Kasumi-1 (cell line): Measurements from ENCODE around the gene LIAS.
"Not testable (repeated sequence)": the region's sequence is repeated elsewhere in the genome, so short reads cannot be mapped to it uniquely, and the experiment has no call there.

Experiments used
- DNase-seq, 2 experiments: peaks; one replicate each; lab custom pipeline; 2025; lab: John Stamatoyannopoulos, UW

LIAS gene

DNA sequence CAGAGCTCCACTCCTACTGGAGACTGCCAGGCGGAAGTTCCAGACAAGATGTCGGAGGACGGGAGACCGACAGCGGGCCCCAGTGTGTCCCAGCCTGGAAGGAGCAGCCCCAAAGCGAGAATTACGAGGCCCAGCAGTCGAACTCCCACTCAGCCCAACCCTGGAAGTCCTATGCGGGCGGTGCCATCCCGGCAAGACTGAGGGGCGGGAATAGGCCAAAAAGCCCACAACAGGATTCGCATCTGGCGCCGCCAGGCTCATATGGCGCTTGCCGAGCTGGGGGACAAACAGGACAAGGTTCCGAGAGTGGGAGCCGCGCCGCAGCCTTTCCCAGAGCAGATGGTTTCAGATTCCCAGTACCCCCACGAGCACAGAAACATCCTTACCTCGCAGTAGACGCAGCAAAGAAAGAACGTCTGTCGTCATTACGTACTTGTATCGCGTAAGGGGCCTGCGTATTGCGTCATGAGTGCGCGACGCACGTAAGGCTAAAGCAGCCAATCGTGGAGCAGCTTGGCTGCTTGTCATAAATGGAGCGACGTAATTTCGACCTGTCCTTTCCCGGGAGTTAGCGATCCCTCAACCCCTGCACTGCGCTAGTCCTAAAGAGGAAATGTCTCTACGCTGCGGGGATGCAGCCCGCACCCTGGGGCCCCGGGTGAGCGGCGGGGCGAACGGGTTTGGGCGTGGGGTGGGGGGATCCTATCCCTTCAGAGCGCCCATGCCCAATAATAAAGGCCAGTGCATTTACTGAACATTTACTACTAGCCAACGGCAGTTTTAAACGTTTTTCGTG lies at the start of gene LIAS, which contains the start of gene RPL9:
TSS of gene LIAS (plus strand) at position 552 of the 796 bp plus-strand sequence. CDS start at position 614, 62 bp downstream.
TSS of gene RPL9 (minus strand) at position 418 of the 796 bp plus-strand sequence. CDS start 483 bp downstream, outside the sequence.
- DNase-seq, result peak; percentile 97 to 98

DNA sequence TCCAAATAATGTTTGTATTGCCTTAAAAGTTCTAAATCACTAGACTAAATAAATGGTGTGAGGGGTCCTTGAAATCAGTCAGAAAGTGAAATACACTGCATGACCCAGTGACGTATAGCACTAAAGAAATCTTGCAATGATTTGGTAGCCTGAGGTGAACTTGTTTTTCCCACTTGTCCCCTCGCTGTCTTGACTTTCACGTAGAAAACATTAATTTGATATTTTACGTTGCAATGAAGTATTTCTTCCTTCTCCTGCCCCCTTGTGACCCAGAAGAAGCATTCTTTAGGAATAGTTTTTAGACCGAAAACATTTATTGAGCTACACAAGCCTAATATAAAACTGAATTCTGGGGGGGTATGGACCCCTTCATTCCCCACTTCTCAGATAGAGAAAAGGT lies 48.4 kb upstream of the LIAS start:
- no peak for DNase-seq

DNA sequence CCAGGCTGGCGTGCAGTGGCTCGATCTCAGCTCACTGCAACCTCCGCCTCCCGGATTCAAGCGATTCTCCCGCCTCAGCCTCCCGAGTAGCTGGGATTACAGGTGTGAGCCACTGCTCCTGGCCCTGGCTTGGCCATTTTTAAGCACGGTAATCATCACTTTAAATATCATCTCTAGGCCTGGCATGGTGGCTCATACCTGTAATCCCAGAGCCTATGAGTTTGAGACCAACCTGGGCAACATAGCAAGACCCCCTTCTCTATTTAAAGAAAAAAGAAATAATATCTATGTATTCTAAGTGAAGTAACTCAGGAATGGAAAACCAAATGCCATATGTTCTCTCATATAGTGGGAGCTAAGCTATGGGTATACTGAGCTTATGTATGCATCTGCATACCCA lies 47.3 kb upstream of the LIAS start:
- DNase-seq, result not testable (repeated sequence)

DNA sequence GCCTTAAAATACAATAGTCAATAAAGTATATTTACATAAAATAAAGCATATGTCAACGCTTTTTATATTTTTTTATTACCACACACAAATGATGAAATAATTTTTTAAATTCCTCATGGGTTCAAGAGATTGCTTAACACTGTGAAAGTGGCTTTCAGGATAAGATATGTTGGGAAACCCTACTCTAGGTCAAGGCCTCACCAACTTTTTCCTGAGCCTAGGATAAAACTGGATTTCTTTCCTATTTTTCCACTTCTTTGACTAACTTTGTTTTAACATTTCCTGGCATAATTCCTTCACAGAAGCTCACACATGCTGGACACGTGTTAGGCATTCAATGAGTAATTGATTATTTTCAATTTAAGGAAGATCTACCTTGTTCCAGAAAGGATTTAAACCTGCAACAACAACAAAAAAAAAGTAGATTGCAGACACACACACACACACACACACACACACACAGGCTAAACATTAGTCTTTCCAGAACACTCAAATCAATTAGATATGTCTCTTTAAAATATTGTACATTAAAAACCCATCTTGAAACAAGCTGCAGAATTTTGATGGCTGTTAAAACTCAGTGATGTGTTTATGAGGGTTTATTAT lies 43.1 kb upstream of the LIAS start:
- DNase-seq, result no peak

DNA sequence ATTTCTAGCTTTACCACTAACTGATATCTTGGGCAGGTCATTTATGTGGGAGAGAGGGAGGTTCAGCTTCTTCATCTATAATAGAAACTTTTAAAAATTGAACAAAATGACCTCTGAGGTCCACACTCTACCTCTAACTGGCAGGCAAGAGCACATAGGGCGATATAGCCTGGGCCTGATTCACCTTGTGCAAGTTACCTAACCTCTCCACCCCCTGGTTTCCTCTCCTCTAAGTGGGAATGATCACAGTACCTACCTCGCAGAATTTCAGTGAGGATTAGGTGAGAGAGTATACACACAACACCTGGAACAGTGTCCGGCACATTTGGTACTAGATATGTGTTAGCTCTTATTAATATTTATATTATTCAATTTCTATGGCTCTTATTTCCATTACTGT lies 36.6 kb upstream of the LIAS start:
- DNase-seq, result no peak

DNA sequence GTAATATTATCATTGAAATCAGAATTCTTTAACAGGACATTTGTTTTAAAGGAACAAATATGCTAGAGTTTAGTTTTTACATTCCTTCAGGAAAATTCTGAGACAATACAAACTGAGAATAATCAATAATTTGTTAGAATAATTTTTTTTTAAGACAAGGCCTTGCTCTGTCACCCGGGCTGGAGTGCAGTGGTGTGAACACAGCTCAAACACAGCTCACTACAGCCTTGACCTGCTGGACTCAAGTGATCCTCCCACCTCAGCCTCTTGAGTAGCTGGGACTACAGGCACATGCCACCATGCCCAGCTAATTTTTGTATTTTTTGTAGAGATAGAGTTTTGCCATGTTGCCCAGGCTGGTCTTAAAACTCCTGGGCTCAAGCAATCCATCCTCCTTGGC lies 33.6 kb upstream of the LIAS start:
- not testable (repeated sequence) for DNase-seq

DNA sequence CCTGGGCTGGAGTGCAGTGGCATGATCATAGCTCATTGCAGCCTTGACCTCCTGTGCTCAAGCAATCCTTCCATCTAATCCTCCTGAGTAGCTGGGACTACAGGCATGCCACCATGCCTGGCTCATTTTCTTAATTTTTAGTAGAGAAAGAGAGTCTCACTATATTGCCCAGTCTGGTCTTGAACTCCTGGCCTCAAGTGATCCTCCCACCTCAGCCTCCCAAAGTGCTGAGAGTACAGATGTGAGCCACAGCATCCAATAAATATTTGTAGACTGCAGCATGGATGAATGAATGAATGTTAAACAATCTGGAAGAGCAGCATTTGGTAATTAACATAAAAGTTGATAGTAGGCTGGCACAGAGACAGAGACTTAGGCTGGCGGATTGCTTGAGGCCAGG lies 32.1 kb upstream of the LIAS start:
- no peak for DNase-seq

DNA sequence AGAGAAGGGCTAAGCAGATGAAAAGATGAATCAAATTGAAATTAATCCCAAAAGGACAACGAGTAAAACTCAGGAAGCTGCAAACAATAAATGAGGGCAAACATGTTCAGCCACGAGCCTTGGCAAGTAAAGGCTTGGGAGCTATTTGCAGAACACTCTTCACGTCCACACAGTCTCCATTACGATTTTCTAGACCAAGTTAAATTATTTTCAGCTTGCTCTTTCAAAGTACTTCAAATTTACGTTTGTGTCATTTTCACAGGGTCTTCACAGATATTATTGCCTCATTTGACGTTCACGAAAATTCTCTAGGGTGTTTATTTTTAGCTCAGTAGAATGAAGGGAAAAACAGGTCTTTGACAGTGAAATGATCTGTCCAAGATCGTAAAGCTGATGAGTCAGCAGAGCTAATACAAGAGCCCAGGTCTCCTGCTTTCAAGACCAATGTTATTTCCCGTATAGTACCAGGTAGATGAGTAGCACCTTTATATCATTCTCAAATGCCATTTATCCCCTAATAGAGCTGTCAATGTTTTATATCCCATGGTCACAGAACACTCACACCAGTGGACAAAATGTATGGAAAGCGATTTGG lies 31.2 kb upstream of the LIAS start:
- DNase-seq, result no peak

DNA sequence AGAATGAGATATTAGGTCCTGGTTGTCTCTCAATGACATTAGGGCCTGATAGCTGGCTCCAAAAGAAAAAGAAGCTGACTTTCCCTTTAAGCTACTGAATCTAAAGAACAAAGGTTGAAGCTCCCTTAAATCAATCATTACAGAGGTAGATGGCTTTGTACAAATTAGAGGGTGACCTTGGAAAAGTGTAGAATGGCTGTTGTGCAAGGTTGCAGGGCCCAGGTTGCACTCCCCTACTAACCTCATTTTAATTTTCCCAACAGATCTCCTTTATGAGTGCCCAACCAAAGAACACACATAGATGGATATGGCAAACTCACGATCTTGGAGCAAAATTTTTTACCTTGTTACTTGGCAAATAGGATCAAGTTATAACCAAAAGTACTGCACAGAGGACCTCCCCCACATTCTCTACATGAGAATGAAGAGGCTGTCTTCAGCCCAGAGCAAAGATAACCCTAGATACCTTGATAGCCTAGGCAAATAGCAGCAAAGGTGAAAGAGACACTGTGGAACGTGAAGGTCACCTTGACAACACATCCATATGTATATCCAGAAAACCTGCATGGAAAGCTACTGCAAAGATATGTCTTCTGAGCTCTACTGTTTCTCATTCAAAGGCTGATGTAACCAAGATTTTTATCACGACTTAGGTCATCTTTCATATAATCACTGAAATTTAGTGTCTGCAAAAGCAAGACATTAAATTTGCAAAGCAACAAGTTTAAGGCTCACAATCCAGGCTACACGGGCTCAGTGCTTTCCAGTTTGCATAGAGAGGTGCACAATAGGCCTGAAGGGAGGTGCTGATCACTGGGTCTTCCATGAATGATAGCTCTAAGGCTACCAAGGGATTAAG lies 29.2 kb upstream of the LIAS start:
- no peak for DNase-seq

DNA sequence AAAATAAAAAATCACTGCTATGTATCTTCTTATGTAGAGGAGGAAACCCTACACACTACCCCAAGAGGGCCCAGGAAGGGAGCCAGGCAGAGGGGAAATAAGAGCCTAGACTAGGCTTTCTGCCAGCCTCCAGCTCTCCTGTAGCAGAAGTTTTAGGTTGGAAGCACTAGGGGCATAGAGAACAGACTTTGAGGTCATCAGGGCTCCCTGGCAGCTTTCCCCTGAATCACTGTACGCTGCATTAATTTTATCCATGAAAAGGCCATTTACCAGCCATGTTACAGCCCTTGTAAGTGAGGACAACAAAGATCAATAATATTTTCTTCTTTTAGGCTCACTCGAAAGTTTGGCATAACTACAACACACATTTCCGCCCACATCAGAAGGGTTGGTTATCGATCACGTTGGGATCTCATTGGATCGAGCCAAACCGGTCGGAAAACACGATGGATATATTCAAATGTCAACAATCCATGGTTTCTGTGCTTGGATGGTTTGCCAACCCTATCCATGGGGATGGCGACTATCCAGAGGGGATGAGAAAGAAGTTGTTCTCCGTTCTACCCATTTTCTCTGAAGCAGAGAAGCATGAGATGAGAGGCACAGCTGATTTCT lies 24.9 kb upstream of the LIAS start:
- no peak for DNase-seq

DNA sequence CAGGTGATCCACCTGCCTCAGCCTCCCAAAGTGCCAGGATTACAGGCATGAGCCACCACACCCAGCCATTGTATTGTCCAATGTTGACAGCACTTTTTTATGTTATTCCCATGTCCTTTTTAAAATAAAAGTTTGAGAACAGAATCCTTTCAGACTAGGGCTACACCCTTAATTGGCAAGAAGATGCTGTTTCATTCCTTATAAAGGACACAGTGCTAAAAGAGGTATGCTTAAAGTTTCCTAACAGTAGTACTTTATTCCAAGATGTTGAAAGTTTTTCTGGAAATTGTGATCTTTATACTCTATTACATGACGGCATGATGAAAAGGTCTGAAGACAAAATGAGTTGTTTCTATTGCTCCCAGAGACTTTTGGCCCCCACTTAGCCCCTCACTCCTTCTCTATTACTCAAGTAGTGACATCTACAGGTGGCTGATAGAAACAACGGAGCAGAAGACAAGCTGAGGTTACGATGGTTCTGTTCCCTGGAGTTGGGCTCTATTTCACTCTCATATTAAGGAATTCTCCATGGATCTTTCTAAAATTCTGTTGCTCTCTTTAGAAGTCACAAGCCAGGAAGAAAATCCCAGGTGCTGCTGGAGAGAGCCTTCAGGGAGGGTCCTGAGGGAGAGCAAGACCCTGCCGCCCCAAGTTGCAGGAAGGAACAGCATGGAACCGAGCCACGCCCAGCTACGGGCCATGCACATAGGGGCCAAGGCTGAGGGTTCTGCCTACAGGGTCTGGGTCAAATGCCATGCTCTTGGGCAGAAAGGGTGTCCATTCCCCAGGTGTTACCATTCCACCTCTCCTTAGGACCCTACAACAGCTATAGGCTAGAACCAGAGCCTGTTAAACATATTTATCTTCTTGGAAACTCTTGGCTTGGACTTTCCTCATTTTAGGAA lies 22.9 kb upstream of the LIAS start:
- peak in 1 of 2 experiments; percentile 17 for DNase-seq

DNA sequence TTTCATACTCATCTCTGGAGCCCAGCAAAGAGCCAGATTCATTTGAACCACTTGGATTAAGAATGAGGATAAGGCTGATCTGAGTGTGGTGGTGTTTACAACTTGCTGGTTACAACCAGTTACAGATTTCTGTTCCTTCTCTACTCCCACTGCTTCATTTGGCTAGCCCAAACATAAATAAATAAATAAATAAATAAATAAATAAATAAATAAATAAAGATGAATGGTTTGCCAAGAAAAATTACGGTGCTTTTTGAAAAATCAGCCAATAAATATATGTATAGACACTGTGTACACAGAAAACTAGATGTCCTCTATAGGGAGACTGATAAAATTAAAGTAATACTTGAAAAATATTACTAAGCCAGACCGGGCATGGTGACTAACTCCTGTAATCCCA lies 17.3 kb upstream of the LIAS start:
- DNase-seq, result no peak

DNA sequence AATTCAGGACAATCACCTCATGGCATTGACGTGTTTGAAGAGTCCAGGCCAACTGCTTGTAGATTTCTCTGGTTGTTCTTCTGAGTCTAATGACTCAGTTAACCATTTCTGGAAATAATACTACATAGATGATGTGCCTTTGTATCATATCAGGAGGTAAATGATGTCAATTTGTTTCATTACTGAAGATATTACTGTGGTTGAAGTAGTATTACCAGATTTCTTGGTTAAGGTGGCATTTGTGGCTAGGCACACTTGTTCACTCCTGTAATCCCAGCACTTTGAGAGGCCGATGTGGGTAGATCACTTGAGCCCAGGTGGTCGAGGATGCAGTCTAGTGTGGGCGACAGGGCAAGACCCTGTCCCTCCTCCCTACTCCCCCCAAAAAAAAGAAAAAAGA lies 15.9 kb upstream of the LIAS start:
- no peak for DNase-seq

DNA sequence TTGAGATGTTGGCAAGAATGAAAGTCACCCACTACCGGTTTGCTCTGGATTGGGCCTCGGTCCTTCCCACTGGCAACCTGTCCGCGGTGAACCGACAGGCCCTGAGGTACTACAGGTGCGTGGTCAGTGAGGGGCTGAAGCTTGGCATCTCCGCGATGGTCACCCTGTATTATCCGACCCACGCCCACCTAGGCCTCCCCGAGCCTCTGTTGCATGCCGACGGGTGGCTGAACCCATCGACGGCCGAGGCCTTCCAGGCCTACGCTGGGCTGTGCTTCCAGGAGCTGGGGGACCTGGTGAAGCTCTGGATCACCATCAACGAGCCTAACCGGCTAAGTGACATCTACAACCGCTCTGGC lies 12.4 kb upstream of the LIAS start:
- no peak for DNase-seq

DNA sequence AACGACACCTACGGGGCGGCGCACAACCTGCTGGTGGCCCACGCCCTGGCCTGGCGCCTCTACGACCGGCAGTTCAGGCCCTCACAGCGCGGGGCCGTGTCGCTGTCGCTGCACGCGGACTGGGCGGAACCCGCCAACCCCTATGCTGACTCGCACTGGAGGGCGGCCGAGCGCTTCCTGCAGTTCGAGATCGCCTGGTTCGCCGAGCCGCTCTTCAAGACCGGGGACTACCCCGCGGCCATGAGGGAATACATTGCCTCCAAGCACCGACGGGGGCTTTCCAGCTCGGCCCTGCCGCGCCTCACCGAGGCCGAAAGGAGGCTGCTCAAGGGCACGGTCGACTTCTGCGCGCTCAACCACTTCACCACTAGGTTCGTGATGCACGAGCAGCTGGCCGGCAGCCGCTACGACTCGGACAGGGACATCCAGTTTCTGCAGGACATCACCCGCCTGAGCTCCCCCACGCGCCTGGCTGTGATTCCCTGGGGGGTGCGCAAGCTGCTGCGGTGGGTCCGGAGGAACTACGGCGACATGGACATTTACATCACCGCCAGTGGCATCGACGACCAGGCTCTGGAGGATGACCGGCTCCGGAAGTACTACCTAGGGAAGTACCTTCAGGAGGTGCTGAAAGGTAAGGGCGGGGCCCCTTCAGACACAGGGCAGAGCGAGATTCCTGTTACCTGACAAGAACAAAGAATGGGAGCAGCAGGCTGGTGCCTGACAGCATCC lies 11.8 kb upstream of the LIAS start:
- DNase-seq, result no peak

DNA sequence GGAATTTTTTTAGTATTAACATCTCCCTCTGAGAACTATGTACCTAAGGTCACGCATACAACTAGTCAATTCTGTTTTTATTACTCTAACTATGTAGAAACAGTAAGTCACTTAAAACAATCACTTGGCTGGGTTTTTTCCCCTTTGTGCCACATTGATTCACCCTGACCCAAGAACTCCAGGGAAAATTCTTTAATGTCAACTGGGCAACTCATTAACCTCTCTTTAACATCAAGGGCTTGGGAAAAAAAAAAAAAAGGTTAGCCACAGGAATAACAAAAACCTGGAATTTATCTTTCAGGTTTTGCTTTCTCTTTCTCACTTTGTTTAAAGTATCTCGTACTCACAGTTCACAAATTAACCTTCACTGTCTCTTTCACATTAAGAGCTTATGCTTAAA lies 8.2 kb upstream of the LIAS start:
- DNase-seq, result no peak

DNA sequence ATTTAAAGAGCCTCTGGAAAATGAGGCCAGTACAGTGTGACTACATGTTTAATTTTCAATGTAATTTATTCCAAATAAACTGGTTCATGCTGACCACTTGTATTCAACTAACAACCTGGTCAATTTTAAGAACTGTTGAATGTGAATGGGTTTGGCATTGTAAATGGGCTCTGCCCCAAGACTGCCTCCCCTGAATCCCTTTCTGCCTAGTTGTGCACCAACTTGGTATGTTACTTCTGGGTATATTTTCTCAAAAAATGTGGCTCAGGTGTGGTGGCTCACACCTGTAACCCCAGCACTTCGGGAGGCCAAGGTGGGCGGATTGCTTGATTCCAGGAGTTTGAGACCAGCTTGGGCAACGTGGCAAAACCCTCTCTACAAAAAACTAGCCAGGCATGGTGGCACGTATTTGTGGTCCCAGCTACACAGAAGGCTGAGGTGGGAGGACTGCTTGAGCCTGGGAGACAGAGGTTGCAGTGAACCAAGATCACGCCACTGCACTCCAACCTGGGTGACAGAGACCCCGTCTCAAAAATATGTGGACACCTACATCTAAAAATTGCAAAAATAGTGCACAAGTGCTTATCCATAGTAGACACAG lies 7.3 kb upstream of the LIAS start:
- no peak for DNase-seq

DNA sequence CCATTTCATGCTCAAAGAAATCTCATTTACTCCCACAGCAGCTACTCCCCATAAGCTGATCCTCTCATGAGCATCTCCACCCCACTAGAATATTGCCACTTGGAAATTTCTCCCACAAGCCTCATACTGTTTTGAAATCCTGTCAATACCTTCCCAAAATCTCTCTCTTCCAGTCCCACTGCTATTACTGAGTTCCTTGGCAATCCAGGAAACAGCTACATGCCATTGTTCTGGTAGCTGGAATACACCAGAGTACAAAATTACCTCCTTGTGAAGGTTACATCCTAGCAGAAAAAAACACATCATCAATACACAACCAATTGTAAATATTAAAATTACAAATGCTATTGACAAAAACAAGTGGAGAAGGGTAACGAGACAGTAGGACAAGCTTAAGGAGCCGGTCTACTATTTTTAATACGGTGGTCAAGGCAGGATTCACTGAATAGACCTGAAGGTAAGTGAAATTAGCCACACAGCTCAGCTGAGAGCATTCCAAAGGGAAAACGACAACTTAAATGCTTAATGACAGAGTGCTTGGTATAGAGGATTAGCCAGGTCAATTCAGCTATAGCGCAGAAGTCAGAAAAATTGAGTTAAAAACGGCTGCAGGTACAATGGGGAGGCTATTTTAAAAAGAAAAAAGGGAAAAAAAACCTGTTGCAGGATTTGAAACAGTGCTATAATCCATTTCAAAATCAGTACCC lies 6.5 kb upstream of the LIAS start:
- DNase-seq, result no peak
